GM12872 (cell line): ENCODE data around the gene TMEM231.

ENCODE experiments used
- CTCF ChIP-seq: IDR thresholded peaks from 3 replicates; pipeline ENCODE4 v1.5.1; 2011; ENCODE audit warnings: low read depth, mild to moderate bottlenecking, low read length, moderate library complexity; ENCODE audit not compliant: insufficient read depth

The TMEM231 gene

GRCh38 chr16:75555707-75556430 is at the start of gene TMEM231:
TMEM231 (minus strand) TSS chr16:75556252; CDS start chr16:75556209, 43 bp downstream.
- 0 out of 3 replicates have a peak, but pooled peaks have one; percentile 10 for TF ChIP-seq CTCF

GRCh38 chr16:75603241-75603640 is 47.2 kb upstream of the TMEM231 start:
- TF ChIP-seq CTCF: no peak

- no peak for TF ChIP-seq CTCF
These were observed 43.6 kb upstream of the TMEM231 start for GRCh38 chr16:75599452-75600277.

- TF ChIP-seq CTCF: no peak
These were observed 38.1 kb upstream of the TMEM231 start for GRCh38 chr16:75593825-75594820.

- TF ChIP-seq CTCF: no peak
These were observed 37.3 kb upstream of the TMEM231 start for GRCh38 chr16:75593308-75593707.

- no peak for TF ChIP-seq CTCF
These were observed 35.1 kb upstream of the TMEM231 start for GRCh38 chr16:75590920-75591843.
